NCI-H2081 treated with DMSO at 0.1 percent for 48 hours (cell line): ENCODE results near the gene IREB2.

Source experiments
- DNase-seq: peaks from one replicate; lab custom pipeline; 2025; lab: John Stamatoyannopoulos, UW

IREB2 gene

DNA sequence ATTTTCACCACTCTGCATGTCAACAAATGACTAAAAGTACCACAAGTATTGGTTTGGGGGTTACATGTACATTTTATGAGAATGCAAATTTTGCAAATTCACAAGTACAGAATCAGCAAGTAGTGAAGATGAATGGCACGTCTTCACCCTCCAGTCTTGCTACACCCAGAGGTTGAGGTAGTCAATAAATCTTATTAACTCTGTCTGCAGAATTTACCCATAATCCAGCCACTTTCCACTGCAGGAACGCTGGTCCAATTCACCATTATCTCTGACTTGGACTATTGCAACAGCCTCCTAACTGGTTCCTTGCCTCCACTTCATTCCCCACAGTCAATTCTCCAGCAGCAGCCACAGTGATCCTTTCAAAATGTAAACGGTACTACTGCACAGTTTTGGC, 112.8 kb downstream of the IREB2 start:
- DNase-seq = no peak
